T1000 (cell line): ENCODE results near the gene BMAL2.
A peak's percentile ranks its signal among the peaks of the same experiment; 100 is the strongest.

ENCODE experiments used
- DNase-seq: peaks from one replicate; lab custom pipeline; 2025; ENCODE audit warnings: mixed read lengths; lab: John Stamatoyannopoulos, UW

Gene BMAL2

GRCh38 chr12:27359578-27360340 is 27.1 kb downstream of the BMAL2 start:
- no peak for DNase-seq

GRCh38 chr12:27361372-27361771 is 28.7 kb downstream of the BMAL2 start:
- DNase-seq = no peak

GRCh38 chr12:27366621-27367020 is 34.0 kb downstream of the BMAL2 start:
- DNase-seq = no peak

DNA sequence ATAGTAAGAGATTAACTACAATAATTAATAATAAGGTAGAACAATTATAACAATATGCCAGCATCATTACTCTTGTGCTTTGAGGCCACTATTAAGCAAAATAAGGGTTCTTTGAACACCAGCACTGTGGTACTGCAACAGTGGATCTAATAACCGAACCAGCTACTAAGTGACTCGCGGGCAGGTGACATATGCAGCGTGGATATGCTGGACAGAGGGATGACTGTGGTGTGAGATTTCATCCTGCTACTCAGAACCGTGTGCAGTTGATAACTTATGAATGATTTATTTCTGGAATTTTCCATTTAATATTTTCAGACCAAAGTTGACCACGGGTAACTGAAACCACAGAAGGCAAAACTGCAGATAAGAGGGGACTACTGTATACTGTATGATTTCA is 34.4 kb downstream of the BMAL2 start:
- no peak for DNase-seq

- peak; percentile 51 for DNase-seq
Observed at GRCh38 chr12:27382171-27382795, 49.6 kb downstream of the BMAL2 start.
